H9 (cell line): Measurements from ENCODE around the gene NKD1. TPM values are rescaled to one million over a fixed set of nuclear protein-coding genes. Genes with fewer than 3 reads are reported as not detected.

Experiments used
- DNase-seq: peaks from one replicate; pipeline ENCODE4 v3.0.0-alpha.2; 2017
- H2AFZ ChIP-seq: one replicate; pipeline ENCODE4 v1.6.1; 2013; ENCODE audit warnings: mild to moderate bottlenecking, low read length, control low read depth, moderate library complexity
- H2AK5ac ChIP-seq: 2 replicates; pipeline ENCODE4 v1.6.1; 2013; ENCODE audit warnings: low read length, control low read depth, mixed read lengths; ENCODE audit not compliant: insufficient read length
- H2BK120ac ChIP-seq: one replicate; pipeline ENCODE4 v1.6.1; 2013; ENCODE audit warnings: low read depth, mild to moderate bottlenecking, low read length, control low read depth, inconsistent platforms; ENCODE audit not compliant: poor library complexity, severe bottlenecking
- H2BK12ac ChIP-seq: 2 replicates; pipeline ENCODE4 v1.6.1; 2013; ENCODE audit warnings: low read length, control low read depth, mixed read lengths, low read depth; ENCODE audit not compliant: insufficient read length
- H2BK15ac ChIP-seq: 2 replicates; pipeline ENCODE4 v1.6.1; 2013; ENCODE audit warnings: low read depth, low read length, control low read depth
- H2BK20ac ChIP-seq: one replicate; pipeline ENCODE4 v1.6.1; 2013; ENCODE audit warnings: low read depth, mild to moderate bottlenecking, low read length, control low read depth, inconsistent platforms; ENCODE audit not compliant: poor library complexity, severe bottlenecking
- H2BK5ac ChIP-seq: 2 replicates; pipeline ENCODE4 v1.6.1; 2013; ENCODE audit warnings: low read length, control low read depth, mixed read lengths; ENCODE audit not compliant: insufficient read length
- H3K14ac ChIP-seq: 2 replicates; pipeline ENCODE4 v1.6.1; 2013; ENCODE audit warnings: low read length, control low read depth; ENCODE audit not compliant: insufficient read depth
- H3K18ac ChIP-seq: 2 replicates; pipeline ENCODE4 v1.6.1; 2013; ENCODE audit warnings: low read depth, mild to moderate bottlenecking, mixed read lengths, low read length, control low read depth; ENCODE audit not compliant: insufficient read length
- H3K23ac ChIP-seq: 2 replicates; pipeline ENCODE4 v1.6.1; 2013; ENCODE audit warnings: low read length, control low read depth, mixed read lengths, low read depth; ENCODE audit not compliant: insufficient read length
- H3K23me2 ChIP-seq: 2 replicates; pipeline ENCODE4 v1.6.1; 2013; ENCODE audit warnings: low read depth, mild to moderate bottlenecking, mixed read lengths, low read length, control low read depth; ENCODE audit not compliant: insufficient read length, poor library complexity, severe bottlenecking
- H3K27ac ChIP-seq: 2 replicates; pipeline ENCODE4 v1.5.1; 2013; ENCODE audit warnings: low read length, control low read depth, mixed read lengths, low read depth; ENCODE audit not compliant: insufficient read length
- H3K27me3 ChIP-seq: 2 replicates; pipeline ENCODE4 v1.6.1; 2013; ENCODE audit warnings: low read length, control low read depth, inconsistent platforms; ENCODE audit not compliant: insufficient read depth
- H3K4ac ChIP-seq: 2 replicates; pipeline ENCODE4 v1.6.1; 2013; ENCODE audit warnings: low read depth, mild to moderate bottlenecking, control low read depth, inconsistent platforms, low read length, moderate library complexity
- H3K4me1 ChIP-seq: 2 replicates; pipeline ENCODE4 v1.6.1; 2013; ENCODE audit warnings: low read length, control low read depth, inconsistent platforms; ENCODE audit not compliant: insufficient read depth
- H3K4me2 ChIP-seq: 2 replicates; pipeline ENCODE4 v1.6.1; 2013; ENCODE audit warnings: low read length, control low read depth, mixed read lengths; ENCODE audit not compliant: insufficient read length, insufficient read depth
- H3K56ac ChIP-seq: 2 replicates; pipeline ENCODE4 v1.6.1; 2013; ENCODE audit warnings: low read depth, mild to moderate bottlenecking, mixed read lengths, low read length, control low read depth; ENCODE audit not compliant: insufficient read length
- H3K79me1 ChIP-seq: 2 replicates; pipeline ENCODE4 v1.6.1; 2013; ENCODE audit warnings: low read depth, mild to moderate bottlenecking, moderate library complexity, low read length, control low read depth, inconsistent platforms; ENCODE audit not compliant: insufficient read depth, poor library complexity, severe bottlenecking
- H3K79me2 ChIP-seq: 2 replicates; pipeline ENCODE4 v1.6.1; 2013; ENCODE audit warnings: low read length, control low read depth, inconsistent platforms; ENCODE audit not compliant: insufficient read depth
- H3K9ac ChIP-seq: 2 replicates; pipeline ENCODE4 v1.6.1; 2013; ENCODE audit warnings: low read length, control low read depth, mixed read lengths; ENCODE audit not compliant: insufficient read length; ENCODE audit errors: extremely low read depth
- H3K9me3 ChIP-seq: one replicate; pipeline ENCODE4 v1.6.1; 2013; ENCODE audit warnings: low read depth, low read length, inconsistent platforms; ENCODE audit not compliant: control insufficient read depth
- H3T11ph ChIP-seq: one replicate; pipeline ENCODE4 v1.6.1; 2013; ENCODE audit warnings: mild to moderate bottlenecking, low read length, control low read depth, inconsistent platforms
- H4K20me1 ChIP-seq: one replicate; pipeline ENCODE4 v1.6.1; 2013; ENCODE audit not compliant: control insufficient read depth, insufficient read length, insufficient read depth
- H4K5ac ChIP-seq: 2 replicates; pipeline ENCODE4 v1.6.1; 2013; ENCODE audit warnings: low read depth, mild to moderate bottlenecking, mixed read lengths, low read length, control low read depth; ENCODE audit not compliant: insufficient read length
- H4K8ac ChIP-seq: replicated peaks from 2 replicates; pipeline ENCODE4 v1.6.1; 2013; ENCODE audit warnings: low read length, control low read depth, mixed read lengths, low read depth; ENCODE audit not compliant: insufficient read length
- H4K91ac ChIP-seq: 2 replicates; pipeline ENCODE4 v1.6.1; 2013; ENCODE audit warnings: low read depth, mild to moderate bottlenecking, moderate library complexity, mixed read lengths, low read length, control low read depth; ENCODE audit not compliant: insufficient read length
- H3K27ac Mint-ChIP-seq, 3 experiments: 2 replicates in 2 of 3; 3 replicates in 1 of 3; pipeline ENCODE4 v1.8.0; 2020 to 2021; ENCODE audit warnings: mixed read lengths in 3 of 3, mild to moderate bottlenecking in 1 of 3, moderate library complexity in 1 of 3
- H3K27me3 Mint-ChIP-seq: 2 replicates; pipeline ENCODE4 v1.8.0; 2021; ENCODE audit warnings: low read depth, mild to moderate bottlenecking, moderate library complexity, mixed read lengths
- H3K36me3 Mint-ChIP-seq, 3 experiments: 2 replicates in 2 of 3; 3 replicates in 1 of 3; pipeline ENCODE4 v1.8.0; 2020 to 2021; ENCODE audit warnings: low read depth in 3 of 3, mixed read lengths in 3 of 3; ENCODE audit not compliant: insufficient read depth in 1 of 3
- H3K4me1 Mint-ChIP-seq, 2 experiments: 2 replicates each; pipeline ENCODE4 v1.8.0; 2020; ENCODE audit warnings: mixed read lengths in 2 of 2
- H3K4me3 Mint-ChIP-seq, 2 experiments: 2 replicates in 1 of 2; 3 replicates in 1 of 2; pipeline ENCODE4 v1.8.0; 2020 to 2021; ENCODE audit warnings: mild to moderate bottlenecking in 2 of 2, mixed read lengths in 2 of 2, moderate library complexity in 1 of 2
- H3K9me3 Mint-ChIP-seq, 2 experiments: 2 replicates in 1 of 2; 3 replicates in 1 of 2; pipeline ENCODE4 v1.8.0; 2020; ENCODE audit warnings: mild to moderate bottlenecking in 2 of 2, mixed read lengths in 2 of 2, moderate library complexity in 1 of 2
- CTCF ChIP-seq: fragments of 200-600 bp; sonication (generic); conservative IDR thresholded peaks from 3 replicates; pipeline ENCODE4 v1.8.0; 2021; ENCODE audit warnings: antibody characterized with exemption, mild to moderate bottlenecking
- WGBS: extraction: QIAGEN DNeasy Blood & Tissue Kit; methylation state at CpG from one replicate; pipeline ENCODE4 v1.1.7; 2013; ENCODE audit warnings: missing lambda C conversion rate, low lambda C conversion rate, mixed read lengths; ENCODE audit not compliant: insufficient read length; ENCODE audit errors: extremely low coverage; 5-methylcytosine and 5-hydroxymethylcytosine counted together
- total RNA-seq: library from RNA; stranded (reverse); gene quantifications from 2 replicates; pipeline ENCODE4 v1.2.1, GENCODE V29; 2021

The NKD1 gene
- total RNA-seq, 1 experiment from 2014 or later = 1.9 TPM

DNA sequence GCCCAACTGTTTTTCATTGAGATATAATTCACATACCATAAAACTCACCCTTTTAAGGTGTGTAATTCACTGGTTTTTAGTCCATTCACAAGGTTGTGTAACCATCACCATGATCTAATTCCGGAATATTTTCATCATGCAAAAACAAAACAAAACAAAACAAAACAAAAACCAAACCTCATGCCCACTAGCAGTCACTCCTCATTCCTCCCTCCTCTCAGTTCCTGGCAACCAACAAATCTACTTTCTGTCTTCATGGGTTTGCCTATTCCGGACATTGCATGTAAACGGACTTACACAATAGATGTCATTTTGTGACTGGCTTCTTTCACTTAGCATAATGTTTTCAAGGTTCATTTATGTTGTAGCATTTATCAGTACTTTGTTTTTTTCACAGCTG is 140.7 kb downstream of the NKD1 start:
- H2BK120ac ChIP-seq = no peak overlapping the region
- no peak overlapping the region for H3K4me2 ChIP-seq
- H3K4ac ChIP-seq = no peak overlapping the region
- H3K79me1 ChIP-seq = no peaks in the 10 kb centered on the region
- H3K14ac ChIP-seq = no peak overlapping the region
- H4K91ac ChIP-seq = no peak overlapping the region
- H2AFZ ChIP-seq = no peak overlapping the region
- no peak overlapping the region for H4K8ac ChIP-seq
- H3K9me3 ChIP-seq = no peaks in the 10 kb centered on the region
- H3K4me3 Mint-ChIP-seq = no peak overlapping the region
- H2BK20ac ChIP-seq = no peak overlapping the region
- peaks cover 6% of the 10 kb centered on the region for H3K23me2 ChIP-seq
- DNase-seq = no peak
- H3K27me3 ChIP-seq = peaks cover 6% of the 10 kb centered on the region; the same call in 1 of the 2 replicates
- no peak overlapping the region for H4K5ac ChIP-seq
- no peaks in the 10 kb centered on the region for H3K79me2 ChIP-seq
- no peak overlapping the region for H2BK5ac ChIP-seq
- H3K27me3 Mint-ChIP-seq = peaks cover 31% of the 10 kb centered on the region
- no CpG with 5 or more reads among the region's 3 CpGs for WGBS
- no peaks in the 10 kb centered on the region for H4K20me1 ChIP-seq
- no peak overlapping the region for H2BK12ac ChIP-seq
- no peak for TF ChIP-seq CTCF
- peaks cover 4 to 6% of the 10 kb centered on the region in 2 experiments for H3K4me1 Mint-ChIP-seq
- no peak overlapping the region for H3T11ph ChIP-seq
- H3K27ac Mint-ChIP-seq = no peak overlapping the region
- no peak overlapping the region for H3K9ac ChIP-seq
- H3K4me1 ChIP-seq = no peaks in the 10 kb centered on the region
- H3K27ac ChIP-seq = no peak overlapping the region
- no peaks in the 10 kb centered on the region for H3K36me3 Mint-ChIP-seq
- H2BK15ac ChIP-seq = no peak overlapping the region
- H3K56ac ChIP-seq = no peak overlapping the region
- H2AK5ac ChIP-seq = no peak overlapping the region
- no peak overlapping the region for H3K18ac ChIP-seq
- H3K9me3 Mint-ChIP-seq = no peaks in the 10 kb centered on the region; a peak in 2 of 5 replicates
- no peak overlapping the region for H3K23ac ChIP-seq
